K562 (cell line): Measurements from ENCODE around the gene NSRP1. TPM values are rescaled to one million over a fixed set of nuclear protein-coding genes. Genes with fewer than 3 reads are reported as not detected.

ENCODE experiments used
- ATAC-seq: fragments of 200-7000 bp; cut with Tn5 transposase; 3 replicates; pipeline ENCODE4 v1.9.1; 2020; ENCODE audit warnings: moderate library complexity
- BruUV-seq: library from RNA; stranded (reverse); fragments of 400-500 nt; replicated peaks from 2 replicates; lab custom pipeline; 2021; lab: Mats Ljungman, UMichigan
- CTCF ChIA-PET: fragments of 300-600 bp; formaldehyde crosslinking; extraction: SDS; loops from one replicate; lab custom pipeline; 2021; ENCODE audit warnings: low intra/inter-chr PET ratio; lab: Yijun Ruan, JAX
- POLR2A ChIA-PET: fragments of 300-600, 350-650 bp; sonication (Branson Sonifier 250); formaldehyde crosslinking; extraction: SDS; loops from one replicate; lab custom pipeline; 2021; ENCODE audit warnings: antibody characterized with exemption, inconsistent platforms; lab: Yijun Ruan, JAX
- DNase-seq, 4 experiments: peaks; one replicate each; pipeline versions ENCODE4 v3.0.0 to v3.0.0-alpha.2; 2011 to 2018; ENCODE audit warnings: low spot score in 3 of 4, mixed read lengths in 3 of 4; ENCODE audit errors: extremely low read depth in 1 of 4
- FAIRE-seq: peaks from 2 replicates; lab custom pipeline; 2011; peaks lifted over from hg19 to GRCh38; lab: Jason Lieb, UNC
- H2AFZ ChIP-seq: 2 replicates; pipeline ENCODE4 v1.6.0; 2011; ENCODE audit warnings: low read depth, low read length, control low read depth, inconsistent platforms
- H3K27ac ChIP-seq: fragments of 200-600 bp; 3 replicates; pipeline ENCODE4 v1.8.0; 2011; ENCODE audit warnings: low read depth, mild to moderate bottlenecking, control low read depth, inconsistent platforms, low read length, moderate library complexity, mixed read lengths; ENCODE audit errors: extremely low read depth
- H3K27me3 ChIP-seq, 2 experiments: fragments of 300-600 bp in 1 of 2; 2 replicates in 1 of 2; 3 replicates in 1 of 2; pipeline versions ENCODE4 v1.6.0 to v1.8.0; 2011; ENCODE audit warnings: inconsistent platforms in 2 of 2, low read length in 2 of 2, mild to moderate bottlenecking in 1 of 2, mixed read lengths in 1 of 2, moderate library complexity in 1 of 2; ENCODE audit not compliant: control insufficient read depth in 2 of 2, insufficient read depth in 2 of 2
- H3K36me3 ChIP-seq: fragments of 300-600 bp; 3 replicates; pipeline ENCODE4 v1.8.0; 2011; ENCODE audit warnings: mild to moderate bottlenecking, low read length, inconsistent platforms; ENCODE audit not compliant: control insufficient read depth, insufficient read depth
- H3K4me1 ChIP-seq, 2 experiments: fragments of 200-600 bp in 1 of 2; replicated peaks in 1 of 2; 2 replicates in 1 of 2; 3 replicates in 1 of 2; pipeline versions ENCODE4 v1.5.1 to v1.8.0; 2011; ENCODE audit warnings: inconsistent platforms in 2 of 2, low read length in 2 of 2, mild to moderate bottlenecking in 1 of 2, mixed read lengths in 1 of 2, moderate library complexity in 1 of 2; ENCODE audit not compliant: control insufficient read depth in 2 of 2, insufficient read depth in 2 of 2
- H3K4me2 ChIP-seq: 2 replicates; pipeline ENCODE4 v1.6.1; 2011; ENCODE audit warnings: low read length, control low read depth, inconsistent platforms, mixed read lengths; ENCODE audit not compliant: insufficient read depth
- H3K4me3 ChIP-seq: fragments of 200-600 bp; sonication (generic), shearing (Covaris generic); 2 replicates; pipeline ENCODE4 v1.5.1; 2016; ENCODE audit warnings: control low read depth, inconsistent platforms
- H3K79me2 ChIP-seq: fragments of 200-600 bp; 3 replicates; pipeline ENCODE4 v1.8.0; 2011; ENCODE audit warnings: low read length, inconsistent platforms; ENCODE audit not compliant: control insufficient read depth, insufficient read depth
- H3K9ac ChIP-seq, 2 experiments: 2 replicates each; pipeline versions ENCODE4 v1.6.0 to v1.6.1; 2011; ENCODE audit warnings: low read depth in 2 of 2, low read length in 2 of 2, control low read depth in 1 of 2, inconsistent platforms in 1 of 2, mild to moderate bottlenecking in 1 of 2, mixed read lengths in 1 of 2; ENCODE audit not compliant: insufficient read depth in 1 of 2
- H3K9me1 ChIP-seq: one replicate; pipeline ENCODE4 v1.6.0; 2011; ENCODE audit warnings: inconsistent platforms, mild to moderate bottlenecking, low read length, moderate library complexity; ENCODE audit not compliant: control insufficient read depth, insufficient read depth
- H3K9me3 ChIP-seq: replicated peaks from 2 replicates; pipeline ENCODE4 v1.5.1; 2011; ENCODE audit warnings: low read depth, low read length, inconsistent platforms; ENCODE audit not compliant: control insufficient read depth, insufficient read depth
- H4K20me1 ChIP-seq: replicated peaks from 2 replicates; pipeline ENCODE4 v1.6.1; 2011; ENCODE audit warnings: low read length, inconsistent platforms, mixed read lengths; ENCODE audit not compliant: control insufficient read depth, insufficient read depth
- ARNT ChIP-seq, 2 experiments: fragments of 450-650 bp; IDR thresholded peaks; 2 replicates each; pipeline ENCODE4 v1.6.1; 2016; ENCODE audit warnings: mild to moderate bottlenecking in 1 of 2
- ATF3 ChIP-seq, 2 experiments: fragments of 450-650 bp in 1 of 2; sonication (generic) in 1 of 2; formaldehyde crosslinking in 1 of 2; IDR thresholded peaks in 1 of 2; conservative IDR thresholded peaks in 1 of 2; 2 replicates each; pipeline versions ENCODE4 v1.6.1 to v1.8.1; 2016 to 2023; ENCODE audit warnings: mild to moderate bottlenecking in 2 of 2, moderate library complexity in 2 of 2, inconsistent platforms in 1 of 2, missing genetic modification reagents in 1 of 2
- CCNT2 ChIP-seq: IDR thresholded peaks from 2 replicates; pipeline ENCODE4 v1.6.1; 2011; ENCODE audit warnings: borderline replicate concordance, low read depth, mild to moderate bottlenecking, moderate library complexity, mixed read lengths, low read length; ENCODE audit not compliant: insufficient read length; ENCODE audit errors: extremely low read depth
- HMG20A ChIP-seq: fragments of 450-650 bp; formaldehyde crosslinking; conservative IDR thresholded peaks from 2 replicates; pipeline ENCODE4 v1.4.0; 2020; ENCODE audit warnings: mild to moderate bottlenecking, mixed read lengths
- LARP7 ChIP-seq: fragments of 450-650 bp; IDR thresholded peaks from 2 replicates; pipeline ENCODE4 v1.6.1; 2016
- MBD1 ChIP-seq: fragments of 250-450 bp; sonication (Bioruptor Pico); IDR thresholded peaks from 2 replicates; pipeline ENCODE4 v1.8.0; 2022; ENCODE audit warnings: inconsistent platforms
- NFATC3 ChIP-seq: fragments of 450-650 bp; IDR thresholded peaks from 2 replicates; pipeline ENCODE4 v1.6.1; 2017; ENCODE audit warnings: mild to moderate bottlenecking
- PHF21A ChIP-seq: fragments of 450-650 bp; IDR thresholded peaks from 2 replicates; pipeline ENCODE4 v1.6.1; 2017; ENCODE audit warnings: low read depth, borderline replicate concordance
- RBM39 ChIP-seq: fragments of 200-400 bp; formaldehyde crosslinking; optimal IDR thresholded peaks from 2 replicates; pipeline ENCODE3; 2018; ENCODE audit warnings: low read depth, low read length
- TAL1 ChIP-seq: fragments of 450-650 bp; IDR thresholded peaks from 2 replicates; pipeline ENCODE4 v1.6.1; 2016; ENCODE audit warnings: mild to moderate bottlenecking
- TSC22D4 ChIP-seq: fragments of 450-650 bp; IDR thresholded peaks from 2 replicates; pipeline ENCODE4 v1.6.1; 2016; ENCODE audit warnings: missing genetic modification characterization, missing biosample characterization, control low read depth
- ZBTB34 ChIP-seq: fragments of 250-450 bp; sonication (Bioruptor Pico); IDR thresholded peaks from 2 replicates; pipeline ENCODE4 v1.8.0; 2021; ENCODE audit warnings: mild to moderate bottlenecking, moderate library complexity
- ZBTB9 ChIP-seq: fragments of 450-650 bp; formaldehyde crosslinking; IDR thresholded peaks from 2 replicates; pipeline ENCODE4 v1.4.0; 2020; ENCODE audit warnings: mild to moderate bottlenecking, moderate library complexity
- ZC3H11A ChIP-seq: IDR thresholded peaks from 2 replicates; pipeline ENCODE4 v1.6.1; 2012; ENCODE audit warnings: low read depth, low read length, improper control_type of control experiment
- ZNF24 ChIP-seq: fragments of 450-650 bp; IDR thresholded peaks from 2 replicates; pipeline ENCODE4 v1.6.1; 2016
- ZNF695 ChIP-seq: fragments of 450-650 bp; formaldehyde crosslinking; IDR thresholded peaks from 2 replicates; pipeline ENCODE4 v1.4.0; 2020; ENCODE audit warnings: mild to moderate bottlenecking, moderate library complexity
- ZNF740 ChIP-seq, 3 experiments: fragments of 200-800 bp in 1 of 3; sonication (Bioruptor generic) in 1 of 3; sonication (generic) in 1 of 3; formaldehyde crosslinking in 1 of 3; IDR thresholded peaks; 2 replicates each; pipeline versions ENCODE4 v1.6.1 to v1.8.0; 2016 to 2022; ENCODE audit warnings: mild to moderate bottlenecking in 2 of 3, missing compliant biosample characterization in 2 of 3, missing genetic modification characterization in 2 of 3, missing genetic modification reagents in 1 of 3
- WGBS: fragments of 100-300 bp; shearing (Covaris generic); methylation state at CpG from one replicate; pipeline ENCODE4 v1.1.6; 2016; ENCODE audit warnings: low coverage, mixed read lengths; ENCODE audit not compliant: insufficient coverage; ENCODE audit errors: missing lambda C conversion rate; 5-methylcytosine and 5-hydroxymethylcytosine counted together
- in situ Hi-C: fragments of 300-500 bp; cut with MboI; formaldehyde crosslinking; loops from 4 replicates; pipeline ENCODE4 v1.15.0; 2018; ENCODE audit warnings: inconsistent platforms, mixed read lengths
- intact Hi-C: fragments of 100-400 bp; cut with micrococcal nuclease; formaldehyde crosslinking; loops from 2 replicates; pipeline ENCODE4 v1.14.2; 2022
- polyA plus RNA-seq, 8 experiments: library from polyadenylated mRNA; depleted of rRNA in 4 of 8; stranded (reverse) in 5 of 8; unstranded in 3 of 8; fragments of >200 nt; fragmentation: Nextera tagmentation in 2 of 8; fragmentation: Illumina TruSeq in 1 of 8; extraction: Ambion mirVana in 2 of 8; extraction: Trizol in 1 of 8; gene quantifications; 2 replicates each; pipeline versions ENCODE4 v1.2.1 to v1.2.3, GENCODE V29; 2011 to 2014; ENCODE audit warnings: inconsistent platforms in 1 of 8, missing spikeins in 1 of 8
- total RNA-seq, 7 experiments: library from RNA; depleted of rRNA in 6 of 7; stranded (reverse); fragments of >200 nt in 6 of 7; fragmentation: Illumina TruSeq in 2 of 7; extraction: Trizol in 2 of 7; gene quantifications; 2 replicates each; pipeline versions ENCODE4 v1.2.1 to v1.2.3, GENCODE V29; 2011 to 2021; ENCODE audit warnings: low replicate concordance in 1 of 7

The NSRP1 gene
- total and polyA plus RNA-seq, 9 of the 15 experiments (the other 6 are each of a cell fraction or from before 2014, with no cell fraction given) = 18.4 to 68.6 (median 32.7) TPM

- Histone ChIP-seq H3K9ac (no peak overlapping the region), H3K4me3 (no peak overlapping the region), H4K20me1 (no peaks in the 10 kb centered on the region), H3K9me1 (no peaks in the 10 kb centered on the region), H3K79me2 (no peaks in the 10 kb centered on the region), H3K27ac (no peak overlapping the region), H3K4me1 (no peaks in the 10 kb centered on the region), H3K4me2 (no peak overlapping the region), H3K9me3 (no peaks in the 10 kb centered on the region), H3K36me3 (no peaks in the 10 kb centered on the region), H3K27me3 (peaks cover 9 to 32% of the 10 kb centered on the region in 2 experiments; a peak in 4 of 5 replicates), H2AFZ (no peak overlapping the region)
- intact Hi-C loops = no loop called here
- FAIRE-seq = no peak
- BruUV-seq = no TSS peak
- CTCF ChIA-PET = no interaction called here
- in situ Hi-C loops = no loop called here
- POLR2A ChIA-PET = interaction anchor here (0.6 kb wide), 1 partner anchor 222 kb away, joined by 3 read pairs; no protein-coding TSS in a partner anchor
- no peak for DNase-seq
- 36% methylated on average over 10 of the region's 10 CpGs for WGBS
- no peak for ATAC-seq
- no peak for TF ChIP-seq ZNF740 (CRISPR knock-in tag; IDR thresholded peaks at IDR 0.05)
- TF ChIP-seq ZNF740 (tag; IDR thresholded peaks at IDR 0.05) = no peak
- no peak for TF ChIP-seq ZNF695 (CRISPR knock-in tag)
- no peak for TF ChIP-seq ARNT (IDR thresholded peaks at IDR 0.05)
- TF ChIP-seq RBM39 = no peak
- TF ChIP-seq ZC3H11A = no peak
- no peak for TF ChIP-seq CCNT2
- no peak for TF ChIP-seq HMG20A (CRISPR knock-in tag)
- no peak for TF ChIP-seq TSC22D4 (tag)
- no peak for TF ChIP-seq LARP7
- no peak for TF ChIP-seq PHF21A
- TF ChIP-seq NFATC3 = no peak
- TF ChIP-seq MBD1 (CRISPR knock-in tag) = no peak
- TF ChIP-seq ATF3 (IDR thresholded peaks at IDR 0.05) = no peak
- TF ChIP-seq ATF3 (CRISPR knock-in tag; conservative IDR thresholded peaks at IDR 0.05) = no peak
- no peak for TF ChIP-seq ZNF24
- TF ChIP-seq ZBTB34 = no peak
- TF ChIP-seq ZBTB9 (CRISPR knock-in tag) = no peak
- no peak for TF ChIP-seq TAL1
Measured at GRCh38 chr17:30210901-30211300, 94.3 kb downstream of the NSRP1 start.
